H1 (cell line): ENCODE data around the gene OR52E4. TPM values are rescaled to one million over a fixed set of nuclear protein-coding genes. Genes with fewer than 3 reads are reported as not detected.

Source experiments
- CTBP2 ChIP-seq: IDR thresholded peaks from 2 replicates; pipeline ENCODE4 v1.7.0; 2011; ENCODE audit warnings: borderline replicate concordance, mild to moderate bottlenecking, moderate library complexity, mixed read lengths, low read length; ENCODE audit not compliant: insufficient read depth, insufficient read length
- EZH2 ChIP-seq: fragments of 200-600 bp; sonication (generic); IDR thresholded peaks from 2 replicates; pipeline ENCODE4 v1.7.1; 2012; ENCODE audit warnings: low read depth, mild to moderate bottlenecking, moderate library complexity, low read length, inconsistent platforms; ENCODE audit not compliant: severe bottlenecking
- polyA plus RNA-seq, 7 experiments: library from polyadenylated mRNA; depleted of rRNA in 3 of 7; stranded (reverse) in 5 of 7; unstranded in 2 of 7; fragments of >200 nt in 5 of 7; fragments of 200-250 nt in 2 of 7; gene quantifications; 1 replicate in 5 of 7; 2 replicates in 1 of 7; 4 replicates in 1 of 7; pipeline versions ENCODE4 v1.2.1 to v1.2.3, GENCODE V29; 2011 to 2013; ENCODE audit warnings: missing spikeins in 2 of 7, mixed read lengths in 2 of 7
- total RNA-seq: library from RNA; stranded (reverse); fragmentation: NEBNext Ultra II Directional; extraction: Animal tissue kit (Norgen Biotek cat#: 25700); gene quantifications from 2 replicates; pipeline ENCODE4 v1.2.1, GENCODE V29; 2021

Gene OR52E4
- total and polyA plus RNA-seq, 2 of the 8 experiments (the other 6 are each of a cell fraction or from before 2014, with no cell fraction given) = not detected

DNA sequence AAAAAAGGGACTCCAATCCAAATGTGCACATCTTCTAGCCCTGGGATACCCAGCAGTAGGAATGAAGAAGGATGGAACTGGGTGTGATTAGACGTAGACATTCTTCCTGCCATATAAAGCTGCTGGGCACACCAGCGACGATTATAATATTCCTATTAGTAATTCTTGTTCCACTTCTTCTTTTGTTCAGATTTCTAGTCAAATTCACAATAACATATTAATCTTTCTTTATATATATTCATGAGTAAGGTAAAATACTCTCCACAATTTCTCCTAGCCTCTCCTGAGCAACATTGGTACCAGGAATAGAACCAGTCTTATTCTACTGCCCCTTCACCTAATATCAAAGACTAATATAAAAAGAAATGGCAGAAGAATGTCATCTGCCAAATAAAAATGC is 22.8 kb upstream of the OR52E4 start, which contains the start of gene OR52E8 (continued):
- TF ChIP-seq CTBP2 (no peak), EZH2 (no peak)
